GM18870 (cell line): ENCODE data around the gene RSPH3.
"Not testable (repeated sequence)": the region's sequence is repeated elsewhere in the genome, so short reads cannot be mapped to it uniquely, and the experiment has no call there.

Experiments used
- ATAC-seq: cut with Tn5 transposase; IDR thresholded peaks from one replicate; pipeline ENCODE4 v1.9.1; 2021; ENCODE audit warnings: moderate library complexity; ENCODE audit not compliant: unreplicated experiment

The RSPH3 gene

GRCh38 chr6:158999666-159000403 is at the start of gene RSPH3:
TSS of gene RSPH3 (minus strand) at chr6:159000202. CDS start at chr6:158999550, 652 bp downstream.
- peak; percentile 81 for ATAC-seq

- ATAC-seq, result no peak
Observed at GRCh38 chr6:159047891-159048685, 48.1 kb upstream of the RSPH3 start.

GRCh38 chr6:159045801-159046200 is 45.8 kb upstream of the RSPH3 start:
- no peak for ATAC-seq

GRCh38 chr6:159044899-159045727 is 45.1 kb upstream of the RSPH3 start, which contains the start of gene TAGAP:
TSS of gene TAGAP (minus strand) at chr6:159044991. CDS start at chr6:159044146, 845 bp downstream.
- ATAC-seq, result peak; percentile 86

GRCh38 chr6:159043947-159044346 is 43.9 kb upstream of the RSPH3 start:
- ATAC-seq, result no peak

GRCh38 chr6:159043251-159043650 is 43.2 kb upstream of the RSPH3 start:
- no peak for ATAC-seq

- ATAC-seq, result no peak
Observed at GRCh38 chr6:159042826-159043181, 42.8 kb upstream of the RSPH3 start.

- ATAC-seq, result peak; percentile 29
Observed at GRCh38 chr6:159042003-159042825, 42.2 kb upstream of the RSPH3 start.

- no peak for ATAC-seq
Observed at GRCh38 chr6:159041181-159041580, 41.2 kb upstream of the RSPH3 start.

- ATAC-seq, result no peak
Observed at GRCh38 chr6:159039885-159040258, 39.9 kb upstream of the RSPH3 start.

- ATAC-seq, result peak; percentile 76
Observed at GRCh38 chr6:159038914-159039884, 39.2 kb upstream of the RSPH3 start.

GRCh38 chr6:159038318-159038717 is 38.3 kb upstream of the RSPH3 start:
- not testable (repeated sequence) for ATAC-seq

GRCh38 chr6:159037756-159038290 is 37.8 kb upstream of the RSPH3 start:
- ATAC-seq, result no peak

GRCh38 chr6:159036673-159037072 is 36.7 kb upstream of the RSPH3 start:
- ATAC-seq, result no peak

GRCh38 chr6:159035891-159036290 is 35.9 kb upstream of the RSPH3 start:
- ATAC-seq, result no peak

- no peak for ATAC-seq
Observed at GRCh38 chr6:159033160-159034049, 33.4 kb upstream of the RSPH3 start.

- no peak for ATAC-seq
Observed at GRCh38 chr6:159031846-159032245, 31.8 kb upstream of the RSPH3 start.

GRCh38 chr6:159030168-159030567 is 30.2 kb upstream of the RSPH3 start:
- ATAC-seq, result no peak
